ENCODE results near the gene SOX30. TPM values are rescaled to one million over a fixed set of nuclear protein-coding genes. Genes with fewer than 3 reads are reported as not detected.

Gene SOX30
- polyA plus RNA-seq, 1 donor = 0.50 TPM

Other genes starting within 250 kb of the SOX30 start
- gene NIPAL4, start 192.2 kb downstream of the SOX30 start, polyA plus RNA-seq (ENCODE audit: insufficient read length) = 0.58 TPM
- 8.8 TPM for gene ADAM19, start 76.7 kb downstream of the SOX30 start, polyA plus RNA-seq (ENCODE audit: insufficient read length)
- not detected for gene C5orf52, start 19.1 kb upstream of the SOX30 start, polyA plus RNA-seq (ENCODE audit: insufficient read length)
- gene THG1L, start 79.0 kb upstream of the SOX30 start, polyA plus RNA-seq (ENCODE audit: insufficient read length) = 30.5 TPM
- 9.7 TPM for gene LSM11, start 91.3 kb upstream of the SOX30 start, polyA plus RNA-seq (ENCODE audit: insufficient read length)
- gene CLINT1, start 206.7 kb upstream of the SOX30 start, polyA plus RNA-seq (ENCODE audit: insufficient read length) = 158 TPM

Data from left kidney (tissue), 1 donor.